NK-92 treated with Interleukin-12 subunit alpha and Interleukin-12 subunit beta, amount 100 ng/mL, for 24 hours (cell line): ENCODE data around the gene IFRD1.
"Not testable (repeated sequence)": the region's sequence is repeated elsewhere in the genome, so short reads cannot be mapped to it uniquely, and the experiment has no call there.

Experiments used
- DNase-seq: peaks from one replicate; lab custom pipeline; 2025; lab: John Stamatoyannopoulos, UW

IFRD1 gene

GRCh38 chr7:112516418-112516817 is 66.2 kb downstream of the IFRD1 start:
- DNase-seq: not testable (repeated sequence)

- DNase-seq: no peak
Measured at GRCh38 chr7:112517487-112517886, 67.2 kb downstream of the IFRD1 start.

GRCh38 chr7:112520787-112521186 is 70.5 kb downstream of the IFRD1 start:
- DNase-seq: no peak

GRCh38 chr7:112521942-112522341 is 71.7 kb downstream of the IFRD1 start:
- DNase-seq: no peak

- no peak for DNase-seq
Measured at GRCh38 chr7:112523871-112524270, 73.6 kb downstream of the IFRD1 start.
